HEK293 (cell line): ENCODE data around the gene RBM20.

Experiments
- CTCF ChIA-PET: fragments of 350-600 bp; formaldehyde crosslinking; extraction: SDS; loops from one replicate; lab custom pipeline; 2021; ENCODE audit warnings: antibody characterized with exemption; lab: Yijun Ruan, JAX
- POLR2A ChIA-PET: fragments of 300-600 bp; formaldehyde crosslinking; extraction: SDS; loops from one replicate; lab custom pipeline; 2020; ENCODE audit warnings: antibody characterized with exemption, inconsistent platforms; lab: Yijun Ruan, JAX
- H3K27ac ChIP-seq: fragments of 200-500 bp; sonication (Bioruptor generic); 2 replicates; pipeline ENCODE4 v1.5.1; 2014; ENCODE audit warnings: low read depth, low read length, control low read depth, inconsistent platforms; ENCODE audit errors: extremely low read depth
- H3K36me3 ChIP-seq, 2 experiments: fragments of 200-500 bp in 1 of 2; sonication (Bioruptor generic) in 1 of 2; 1 replicate in 1 of 2; 2 replicates in 1 of 2; pipeline ENCODE4 v1.5.1; 2014 to 2017; ENCODE audit warnings: inconsistent platforms in 2 of 2, low read length in 2 of 2; ENCODE audit not compliant: control insufficient read depth in 2 of 2, insufficient read depth in 1 of 2
- H3K4me1 ChIP-seq: fragments of 200-500 bp; sonication (Bioruptor generic); 2 replicates; pipeline ENCODE4 v1.5.1; 2014; ENCODE audit warnings: mild to moderate bottlenecking, low read length, inconsistent platforms; ENCODE audit not compliant: control insufficient read depth, insufficient read depth
- H3K4me3 ChIP-seq: 2 replicates; pipeline ENCODE4 v1.5.1; 2011; ENCODE audit warnings: low read depth, mild to moderate bottlenecking, control low read depth, low read length, moderate library complexity
- H3K9me3 ChIP-seq: fragments of 200-500 bp; sonication (Bioruptor generic); 2 replicates; pipeline ENCODE4 v1.5.1; 2014; ENCODE audit warnings: low read depth, low read length, inconsistent platforms; ENCODE audit not compliant: control insufficient read depth, insufficient read depth
- BCL6B ChIP-seq: fragments of 450-650 bp; formaldehyde crosslinking; IDR thresholded peaks from 2 replicates; pipeline ENCODE4 v1.5.1; 2017; ENCODE audit warnings: missing biosample characterization, missing genetic modification characterization
- EGR2 ChIP-seq: fragments of 450-650 bp; formaldehyde crosslinking; IDR thresholded peaks from 2 replicates; pipeline ENCODE4 v1.5.1; 2016; ENCODE audit warnings: low read depth, missing biosample characterization, missing genetic modification characterization
- PRDM1 ChIP-seq: fragments of 450-650 bp; formaldehyde crosslinking; IDR thresholded peaks from 2 replicates; pipeline ENCODE4; 2016; ENCODE audit warnings: missing biosample characterization, missing genetic modification characterization
- PRDM6 ChIP-seq: fragments of 450-650 bp; formaldehyde crosslinking; IDR thresholded peaks from 2 replicates; pipeline ENCODE4 v1.5.1; 2017; ENCODE audit warnings: missing biosample characterization, missing genetic modification characterization
- REST ChIP-seq: fragments of 450-650 bp; formaldehyde crosslinking; IDR thresholded peaks from 2 replicates; pipeline ENCODE4 v1.5.1; 2016; ENCODE audit warnings: missing biosample characterization, missing genetic modification characterization
- ZBTB17 ChIP-seq: fragments of 450-650 bp; formaldehyde crosslinking; IDR thresholded peaks from 2 replicates; pipeline ENCODE4 v1.5.1; 2016; ENCODE audit warnings: missing biosample characterization, missing genetic modification characterization
- ZNF621 ChIP-seq: fragments of 450-650 bp; formaldehyde crosslinking; IDR thresholded peaks from 2 replicates; pipeline ENCODE4 v1.5.1; 2017; ENCODE audit warnings: missing biosample characterization, missing genetic modification characterization
- ZSCAN4 ChIP-seq: fragments of 450-650 bp; formaldehyde crosslinking; IDR thresholded peaks from 2 replicates; pipeline ENCODE4 v1.5.1; 2017; ENCODE audit warnings: missing biosample characterization, missing genetic modification characterization

The RBM20 gene

GRCh38 chr10:110881247-110881646 lies 237.1 kb downstream of the RBM20 start:
- Histone ChIP-seq H3K36me3 (peaks cover 63 to 68% of the 10 kb centered on the region in 2 experiments), H3K9me3 (no peaks in the 10 kb centered on the region), H3K4me1 (no peaks in the 10 kb centered on the region), H3K4me3 (no peak overlapping the region), H3K27ac (no peak overlapping the region)
- no peak for TF ChIP-seq EGR2 (tag by site-specific recombination)
- 0 out of 2 replicates have a peak, but pooled peaks have one; percentile 23 for TF ChIP-seq ZBTB17 (tag by site-specific recombination)
- TF ChIP-seq PRDM1 (tag by site-specific recombination), result peak; percentile 81
- CTCF ChIA-PET, result interaction anchor here (0.6 to 2.3 kb wide), 7 partner anchors 11 to 226 kb away, joined by 3 to 8 read pairs (median 3); no protein-coding TSS in a partner anchor
- POLR2A ChIA-PET, result no interaction called here

- H3K27ac ChIP-seq, result no peak overlapping the region
- CTCF ChIA-PET, result interaction anchor here (0.6 to 2.3 kb wide), 6 partner anchors 11 to 193 kb away, joined by 3 to 8 read pairs (median 3); no protein-coding TSS in a partner anchor
Observed at GRCh38 chr10:110881905-110882304, 237.8 kb downstream of the RBM20 start.

GRCh38 chr10:110883924-110884323 lies 239.8 kb downstream of the RBM20 start:
- ChIA-PET CTCF (interaction anchor here (0.6 to 1.0 kb wide), 2 partner anchors 10 to 141 kb away, joined by 3 to 4 read pairs; no protein-coding TSS in a partner anchor), POLR2A (no interaction called here)
- no peak overlapping the region for H3K27ac ChIP-seq
- peaks cover 67 to 69% of the 10 kb centered on the region in 2 experiments for H3K36me3 ChIP-seq
- no peak overlapping the region for H3K4me3 ChIP-seq
- H3K4me1 ChIP-seq, result no peaks in the 10 kb centered on the region
- no peaks in the 10 kb centered on the region for H3K9me3 ChIP-seq
- TF ChIP-seq ZSCAN4 (no peak), ZNF621 (tag by site-specific recombination) (no peak), REST (tag by site-specific recombination) (peak; percentile 24; the same call in 1 of the 2 replicates)

More at GRCh38 chr10:110881905-110882304, 237.8 kb downstream of the RBM20 start:
- H3K36me3 ChIP-seq, result peaks cover 63 to 72% of the 10 kb centered on the region in 2 experiments
- H3K4me3 ChIP-seq, result no peak overlapping the region
- H3K9me3 ChIP-seq, result no peaks in the 10 kb centered on the region
- POLR2A ChIA-PET, result no interaction called here
- H3K4me1 ChIP-seq, result no peaks in the 10 kb centered on the region
- TF ChIP-seq BCL6B (tag by site-specific recombination), result no peak
- TF ChIP-seq PRDM6 (tag by site-specific recombination), result peak; percentile 66
